GM18870 (cell line): Measurements from ENCODE around the gene ZNF337.
"Not testable (repeated sequence)": the region's sequence is repeated elsewhere in the genome, so short reads cannot be mapped to it uniquely, and the experiment has no call there.

Experiments
- ATAC-seq: cut with Tn5 transposase; IDR thresholded peaks from one replicate; pipeline ENCODE4 v1.9.1; 2021; ENCODE audit warnings: moderate library complexity; ENCODE audit not compliant: unreplicated experiment

The ZNF337 gene

GRCh38 chr20:25630615-25631014 lies 66.0 kb downstream of the ZNF337 start:
- ATAC-seq = not testable (repeated sequence)

- ATAC-seq = no peak
These were observed 66.7 kb downstream of the ZNF337 start for GRCh38 chr20:25629816-25630499.

- no peak for ATAC-seq
These were observed 69.9 kb downstream of the ZNF337 start for GRCh38 chr20:25626779-25627178.

- no peak for ATAC-seq
These were observed 72.1 kb downstream of the ZNF337 start for GRCh38 chr20:25624500-25624939.
